SK-N-SH treated with all-trans-retinoic acid at 6 μM for 48 hours (cell line): ENCODE results near the gene TPRN.

Experiments used
- ATAC-seq: fragments of 200-7000 bp; cut with Tn5 transposase; 3 replicates; pipeline ENCODE4 v1.9.1; 2020; ENCODE audit warnings: mild to moderate bottlenecking, moderate library complexity
- ARNTL ChIP-seq: fragments of 450-650 bp; formaldehyde crosslinking; IDR thresholded peaks from 2 replicates; pipeline ENCODE4 v1.5.0; 2020; ENCODE audit warnings: low read depth, mild to moderate bottlenecking, moderate library complexity, borderline replicate concordance
- BACH2 ChIP-seq: fragments of 250-450 bp; sonication (Bioruptor Pico); IDR thresholded peaks from 2 replicates; pipeline ENCODE4 v1.9.0; 2021; ENCODE audit warnings: mild to moderate bottlenecking, borderline replicate concordance
- CREB5 ChIP-seq: fragments of 250-450 bp; sonication (Bioruptor Pico); IDR thresholded peaks from 2 replicates; pipeline ENCODE4 v1.5.1; 2020; ENCODE audit warnings: low read depth, mild to moderate bottlenecking, moderate library complexity
- CSDC2 ChIP-seq: fragments of 250-450 bp; sonication (Bioruptor Pico); IDR thresholded peaks from 2 replicates; pipeline ENCODE4 v1.5.0; 2020; ENCODE audit warnings: mild to moderate bottlenecking, moderate library complexity
- CSRNP3 ChIP-seq: fragments of 250-450 bp; sonication (Bioruptor Pico); IDR thresholded peaks from 2 replicates; pipeline ENCODE4 v1.5.1; 2021; ENCODE audit warnings: mild to moderate bottlenecking, moderate library complexity
- ESRRG ChIP-seq: fragments of 250-450 bp; sonication (Bioruptor Pico); IDR thresholded peaks from 2 replicates; pipeline ENCODE4 v1.6.1; 2021; ENCODE audit warnings: mild to moderate bottlenecking
- ISL1 ChIP-seq: fragments of 250-450 bp; sonication (Bioruptor Pico); IDR thresholded peaks from 2 replicates; pipeline ENCODE4 v2.1.2; 2022; ENCODE audit warnings: mild to moderate bottlenecking, moderate library complexity
- OSR1 ChIP-seq: fragments of 250-450 bp; sonication (Bioruptor Pico); IDR thresholded peaks from 2 replicates; pipeline ENCODE4 v1.8.0; 2022; ENCODE audit warnings: moderate library complexity, mild to moderate bottlenecking, inconsistent platforms
- PATZ1 ChIP-seq: fragments of 250-450 bp; sonication (Bioruptor Pico); IDR thresholded peaks from 2 replicates; pipeline ENCODE4 v1.8.0; 2020; ENCODE audit warnings: mild to moderate bottlenecking, moderate library complexity, borderline replicate concordance
- POU6F1 ChIP-seq: fragments of 250-450 bp; sonication (Bioruptor Pico); IDR thresholded peaks from 2 replicates; pipeline ENCODE4 v1.8.0; 2021; ENCODE audit warnings: low read depth, mild to moderate bottlenecking, moderate library complexity, borderline replicate concordance
- RARB ChIP-seq: fragments of 250-450 bp; sonication (Bioruptor Pico); IDR thresholded peaks from 2 replicates; pipeline ENCODE4 v1.8.0; 2021; ENCODE audit warnings: mild to moderate bottlenecking, moderate library complexity
- SNAI2 ChIP-seq: fragments of 250-450 bp; sonication (Bioruptor Pico); IDR thresholded peaks from 2 replicates; pipeline ENCODE4 v1.5.0; 2020; ENCODE audit warnings: mild to moderate bottlenecking, moderate library complexity
- TCF4 ChIP-seq: fragments of 250-450 bp; sonication (Bioruptor Pico); IDR thresholded peaks from 2 replicates; pipeline ENCODE4 v1.8.0; 2021; ENCODE audit warnings: mild to moderate bottlenecking, moderate library complexity, borderline replicate concordance
- TOX ChIP-seq: fragments of 250-450 bp; sonication (Bioruptor Pico); IDR thresholded peaks from 2 replicates; pipeline ENCODE4 v1.8.0; 2021; ENCODE audit warnings: mild to moderate bottlenecking, moderate library complexity, borderline replicate concordance
- ZC3H10 ChIP-seq: fragments of 250-450 bp; sonication (Bioruptor Pico); IDR thresholded peaks from 2 replicates; pipeline ENCODE4 v1.5.1; 2021; ENCODE audit warnings: mild to moderate bottlenecking, moderate library complexity
- ZFP3 ChIP-seq: fragments of 250-450 bp; sonication (Bioruptor Pico); IDR thresholded peaks from 2 replicates; pipeline ENCODE4 v1.5.0; 2020; ENCODE audit warnings: mild to moderate bottlenecking, moderate library complexity
- ZFP30 ChIP-seq: fragments of 450-650 bp; formaldehyde crosslinking; IDR thresholded peaks from 2 replicates; pipeline ENCODE4 v1.5.0; 2022; ENCODE audit warnings: mild to moderate bottlenecking, moderate library complexity
- ZNF565 ChIP-seq: fragments of 450-650 bp; formaldehyde crosslinking; conservative IDR thresholded peaks from 2 replicates; pipeline ENCODE4 v1.5.0; 2020; ENCODE audit warnings: low read depth, mild to moderate bottlenecking, moderate library complexity
- ZNF70 ChIP-seq: fragments of 450-650 bp; formaldehyde crosslinking; IDR thresholded peaks from 2 replicates; pipeline ENCODE4 v1.5.0; 2020; ENCODE audit warnings: mild to moderate bottlenecking, moderate library complexity
- ZNF8 ChIP-seq: fragments of 450-650 bp; formaldehyde crosslinking; IDR thresholded peaks from 2 replicates; pipeline ENCODE4 v1.5.0; 2020; ENCODE audit warnings: mild to moderate bottlenecking, moderate library complexity

TPRN gene

GRCh38 chr9:137198902-137199283 lies 1.6 kb downstream of the TPRN start (continued):
- TF ChIP-seq PATZ1 (CRISPR knock-in tag) = no peak
- TF ChIP-seq CSDC2 (CRISPR knock-in tag) = no peak

GRCh38 chr9:137198051-137198901 lies 2.3 kb downstream of the TPRN start:
- no peak for TF ChIP-seq BACH2 (CRISPR knock-in tag)
- no peak for TF ChIP-seq ZNF565 (CRISPR knock-in tag)
- TF ChIP-seq TCF4 (CRISPR knock-in tag) = no peak
- TF ChIP-seq ARNTL = no peak
- no peak for TF ChIP-seq ZNF8 (CRISPR knock-in tag)
- no peak for TF ChIP-seq ZC3H10 (CRISPR knock-in tag)
- no peak for TF ChIP-seq ESRRG (CRISPR knock-in tag)
- no peak for TF ChIP-seq ISL1
- no peak for TF ChIP-seq RARB (CRISPR knock-in tag)
- TF ChIP-seq PATZ1 (CRISPR knock-in tag) = no peak
- TF ChIP-seq TOX (CRISPR knock-in tag) = no peak
- TF ChIP-seq CREB5 (CRISPR knock-in tag) = no peak
- TF ChIP-seq CSDC2 (CRISPR knock-in tag) = no peak
- no peak for TF ChIP-seq ZNF70 (CRISPR knock-in tag)
- TF ChIP-seq SNAI2 = no peak
- no peak for TF ChIP-seq POU6F1 (CRISPR knock-in tag)
- TF ChIP-seq ZFP3 (CRISPR knock-in tag) = no peak
- no peak for TF ChIP-seq ZFP30 (CRISPR knock-in tag)
- TF ChIP-seq CSRNP3 (CRISPR knock-in tag) = no peak
- TF ChIP-seq OSR1 (CRISPR knock-in tag) = no peak
- ATAC-seq = no peak

GRCh38 chr9:137195525-137196220 lies 4.9 kb downstream of the TPRN start:
- no peak for ATAC-seq

More at GRCh38 chr9:137195525-137196220, 4.9 kb downstream of the TPRN start:
- TF ChIP-seq ZNF565 (CRISPR knock-in tag) (no peak), POU6F1 (CRISPR knock-in tag) (no peak), RARB (CRISPR knock-in tag) (no peak)
- TF ChIP-seq, all 23 proteins: peak for 0
